Muscle layer of colon (tissue), 2 donors: ENCODE results near the gene SHROOM1.

Experiments
- H3K27ac ChIP-seq: one replicate; pipeline ENCODE4 v1.7.0; 2013; ENCODE audit warnings: low read depth, mild to moderate bottlenecking, low read length, moderate library complexity
- H3K27me3 ChIP-seq, 2 donors: one replicate each; pipeline ENCODE4 v1.7.0; 2013; ENCODE audit warnings: low read length in 2 of 2, mild to moderate bottlenecking in 2 of 2; ENCODE audit not compliant: insufficient read depth in 2 of 2, control insufficient read depth in 1 of 2
- H3K36me3 ChIP-seq: one replicate; pipeline ENCODE4 v1.7.0; 2013; ENCODE audit warnings: mild to moderate bottlenecking, low read length; ENCODE audit not compliant: insufficient read depth
- H3K4me1 ChIP-seq: one replicate; pipeline ENCODE4 v1.7.0; 2013; ENCODE audit warnings: mild to moderate bottlenecking, low read length; ENCODE audit not compliant: insufficient read depth
- H3K4me3 ChIP-seq, 2 donors: one replicate each; pipeline ENCODE4 v1.7.0; 2013; ENCODE audit warnings: low read length in 2 of 2, low read depth in 1 of 2, mild to moderate bottlenecking in 1 of 2, moderate library complexity in 1 of 2
- H3K9ac ChIP-seq: one replicate; pipeline ENCODE4 v1.7.0; 2013; ENCODE audit warnings: low read length
- H3K9me3 ChIP-seq: one replicate; pipeline ENCODE4 v1.7.0; 2013; ENCODE audit warnings: mild to moderate bottlenecking, low read length
- donor health status: abdominal sarcoma.
- donor health status: Adenocarcinoma of cecum.

Gene SHROOM1

GRCh38 chr5:132831095-132831860 lies 831 bp upstream of the SHROOM1 start:
- Histone ChIP-seq H3K9me3 (no peaks in the 10 kb centered on the region), H3K27ac (no peak overlapping the region), H3K27me3 (peaks cover 0 to 11% of the 10 kb centered on the region in 2 donors), H3K4me3 (peak overlapping the region; percentile 59 to 90), H3K4me1 (peaks cover 5% of the 10 kb centered on the region), H3K9ac (no peak overlapping the region), H3K36me3 (no peaks in the 10 kb centered on the region)

GRCh38 chr5:132829742-132830435 lies 558 bp downstream of the SHROOM1 start:
- Histone ChIP-seq H3K9me3 (no peaks in the 10 kb centered on the region), H3K27me3 (peaks cover 0 to 16% of the 10 kb centered on the region in 2 donors), H3K4me1 (peaks cover 5% of the 10 kb centered on the region), H3K36me3 (no peaks in the 10 kb centered on the region), H3K4me3 (peak overlapping the region; percentile 59 to 90), H3K9ac (no peak overlapping the region), H3K27ac (no peak overlapping the region)

- Histone ChIP-seq H3K4me3 (peak overlapping the region in 1 of 2 donors; percentile 59), H3K4me1 (peaks cover 5% of the 10 kb centered on the region), H3K27ac (no peak overlapping the region), H3K27me3 (peaks cover 0 to 16% of the 10 kb centered on the region in 2 donors), H3K9ac (no peak overlapping the region), H3K36me3 (no peaks in the 10 kb centered on the region), H3K9me3 (no peaks in the 10 kb centered on the region)
Measured at GRCh38 chr5:132828846-132829494, 1.5 kb downstream of the SHROOM1 start.

GRCh38 chr5:132827943-132828673 lies 2.3 kb downstream of the SHROOM1 start:
- peaks cover 0 to 20% of the 10 kb centered on the region in 2 donors for H3K27me3 ChIP-seq
- no peaks in the 10 kb centered on the region for H3K9me3 ChIP-seq
- peaks cover 5% of the 10 kb centered on the region for H3K4me1 ChIP-seq
- H3K9ac ChIP-seq, result no peak overlapping the region
- no peak overlapping the region for H3K27ac ChIP-seq
- H3K4me3 ChIP-seq, result no peak overlapping the region
- no peaks in the 10 kb centered on the region for H3K36me3 ChIP-seq

DNA sequence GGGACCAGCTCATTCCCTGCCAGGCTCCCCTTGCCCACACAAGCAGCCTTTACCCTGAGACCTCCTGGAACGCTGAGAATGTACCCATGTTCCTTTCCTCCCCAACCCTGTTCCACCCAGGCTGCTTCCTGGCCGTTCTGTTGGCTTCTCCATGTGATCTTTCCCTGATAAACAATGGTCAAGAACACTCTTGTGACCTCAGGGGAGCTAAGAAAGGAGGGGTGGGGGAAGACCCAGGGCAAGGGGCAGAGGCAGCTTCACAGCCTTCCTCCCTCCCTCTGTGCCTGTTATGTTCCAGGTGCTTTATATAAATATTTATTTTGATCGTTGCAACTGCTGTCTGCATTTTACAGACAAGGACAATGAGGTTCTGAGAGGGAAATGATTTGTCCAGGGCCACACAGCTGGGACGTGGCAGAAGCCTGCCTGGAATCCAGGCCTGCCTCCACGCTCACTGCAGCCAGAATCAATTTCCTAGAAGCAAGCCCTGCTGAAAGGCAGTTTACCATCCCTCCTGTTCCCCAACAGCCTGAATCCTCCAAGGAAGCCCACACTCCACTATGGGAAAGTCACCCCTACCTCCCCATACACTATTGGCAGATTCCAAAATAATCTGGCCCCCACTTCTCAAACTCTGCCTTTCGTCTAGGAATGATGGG lies 3.9 kb downstream of the SHROOM1 start:
- Histone ChIP-seq H3K36me3 (no peaks in the 10 kb centered on the region), H3K4me1 (peaks cover 9% of the 10 kb centered on the region), H3K4me3 (no peak overlapping the region), H3K9ac (no peak overlapping the region), H3K9me3 (no peaks in the 10 kb centered on the region), H3K27me3 (peaks cover 0 to 23% of the 10 kb centered on the region in 2 donors), H3K27ac (no peak overlapping the region)

DNA sequence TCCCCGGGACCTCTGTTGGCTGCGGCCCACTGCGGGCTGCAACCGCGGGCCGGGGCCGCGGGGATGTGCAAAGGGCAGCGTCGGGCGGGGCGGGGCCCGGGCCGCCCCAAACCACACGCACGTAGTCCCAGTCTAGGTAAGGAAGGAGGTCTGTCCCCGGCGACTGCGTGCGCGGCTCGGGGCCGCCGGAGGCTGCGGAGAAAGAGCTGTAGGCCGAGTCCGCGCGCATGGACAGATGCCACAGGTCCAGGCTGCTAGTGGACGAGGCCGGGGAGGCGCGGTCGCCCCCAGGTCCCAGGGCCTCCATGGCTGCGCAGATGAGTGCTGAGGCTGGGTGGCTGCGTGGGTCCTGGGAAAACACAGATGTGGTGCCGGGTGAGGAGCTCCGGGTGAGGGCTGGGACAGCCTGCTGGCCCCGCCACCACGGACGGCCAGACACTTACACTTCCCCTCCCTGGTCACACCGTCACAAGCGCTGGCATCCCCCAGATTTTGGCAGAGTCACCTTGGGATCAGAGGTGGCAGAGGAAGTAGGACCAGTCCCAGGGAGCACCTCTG lies 4.5 kb downstream of the SHROOM1 start:
- Histone ChIP-seq H3K36me3 (no peaks in the 10 kb centered on the region), H3K9me3 (no peaks in the 10 kb centered on the region), H3K4me1 (peaks cover 4% of the 10 kb centered on the region), H3K4me3 (no peak overlapping the region), H3K27ac (no peak overlapping the region), H3K27me3 (peaks cover 4 to 23% of the 10 kb centered on the region in 2 donors), H3K9ac (no peak overlapping the region)

DNA sequence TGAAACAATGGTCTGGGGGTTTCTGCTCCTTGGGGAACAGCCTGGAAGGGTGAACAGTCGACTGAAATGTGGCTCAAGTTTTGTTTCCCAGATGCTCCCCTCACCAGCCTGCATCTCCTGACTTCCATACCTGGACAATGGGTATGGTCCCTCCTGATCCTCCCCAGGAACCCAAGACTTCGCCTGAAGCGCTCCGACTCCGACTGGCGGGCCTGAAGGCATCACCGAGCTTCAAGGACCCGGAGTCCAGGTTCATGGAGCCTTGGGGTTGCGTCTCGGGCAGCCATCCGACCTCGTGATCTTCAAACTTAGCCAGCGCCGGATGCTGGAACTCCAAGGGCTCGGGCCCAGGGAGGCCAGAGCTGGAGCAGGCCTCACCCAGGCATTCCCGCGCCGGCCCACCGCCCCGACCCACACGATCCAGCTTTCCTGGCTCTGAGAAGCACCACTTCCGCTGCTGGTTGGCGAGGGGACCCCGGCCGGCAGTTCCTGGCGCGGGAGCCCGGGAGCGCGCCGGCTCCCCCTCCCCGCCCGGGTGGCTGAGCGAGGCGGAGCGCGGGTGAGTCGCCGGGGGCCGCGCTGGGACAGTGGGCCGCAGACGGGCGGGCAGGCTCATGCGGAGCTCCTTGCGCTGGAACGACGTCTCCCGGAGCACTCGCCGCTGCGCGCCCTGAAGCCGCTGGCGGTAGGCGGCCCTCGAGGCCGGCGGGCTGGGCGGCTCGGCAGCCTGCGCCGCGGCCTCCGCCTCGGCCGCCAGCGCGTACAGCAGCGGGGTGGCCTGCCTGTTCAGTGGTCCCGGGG lies 5.2 kb downstream of the SHROOM1 start:
- H3K4me3 ChIP-seq, result no peak overlapping the region
- peaks cover 5 to 23% of the 10 kb centered on the region in 2 donors for H3K27me3 ChIP-seq
- peaks cover 6% of the 10 kb centered on the region for H3K4me1 ChIP-seq
- no peak overlapping the region for H3K27ac ChIP-seq
- no peaks in the 10 kb centered on the region for H3K9me3 ChIP-seq
- no peaks in the 10 kb centered on the region for H3K36me3 ChIP-seq
- no peak overlapping the region for H3K9ac ChIP-seq

GRCh38 chr5:132824426-132824825 lies 6.0 kb downstream of the SHROOM1 start:
- Histone ChIP-seq H3K9me3 (no peaks in the 10 kb centered on the region), H3K36me3 (no peaks in the 10 kb centered on the region), H3K27me3 (peaks cover 5 to 31% of the 10 kb centered on the region in 2 donors), H3K4me1 (peaks cover 10% of the 10 kb centered on the region), H3K4me3 (no peak overlapping the region), H3K27ac (no peak overlapping the region), H3K9ac (no peak overlapping the region)

DNA sequence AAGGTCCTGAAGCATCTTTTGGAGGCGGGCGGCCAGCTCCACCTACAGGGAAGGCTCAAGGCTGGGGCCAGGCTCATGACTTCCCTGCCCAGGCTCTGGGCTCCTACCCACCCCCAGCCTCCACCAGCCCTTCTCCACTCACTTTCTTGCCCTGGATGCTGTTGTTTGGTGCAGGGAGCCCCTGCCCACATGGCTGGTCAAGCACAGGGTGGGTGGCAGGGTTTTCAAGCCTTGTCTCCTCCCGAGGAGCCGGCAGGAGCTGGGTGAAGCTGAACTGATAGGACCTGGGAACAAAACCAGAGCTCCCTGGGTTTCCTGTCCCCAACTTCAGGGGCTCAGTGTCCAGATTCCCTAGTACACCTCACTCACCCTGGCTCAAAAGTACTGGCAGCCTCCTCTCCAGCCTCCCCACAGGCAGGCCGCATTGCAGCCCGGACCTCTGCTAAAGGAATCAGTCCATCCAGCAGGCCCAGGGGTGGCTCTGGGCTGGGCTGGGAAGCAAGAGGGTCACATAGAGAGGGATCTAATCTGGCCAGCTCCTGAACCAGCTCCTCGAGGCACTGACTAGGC lies 6.9 kb downstream of the SHROOM1 start:
- Histone ChIP-seq H3K4me1 (peaks cover 10% of the 10 kb centered on the region), H3K9me3 (no peaks in the 10 kb centered on the region), H3K4me3 (no peak overlapping the region), H3K36me3 (no peaks in the 10 kb centered on the region), H3K27ac (no peak overlapping the region), H3K27me3 (peaks cover 5 to 27% of the 10 kb centered on the region in 2 donors), H3K9ac (no peak overlapping the region)
